WERI-Rb-1 (cell line): Measurements from ENCODE around the gene PTPRN2.
"Not testable (repeated sequence)": the region's sequence is repeated elsewhere in the genome, so short reads cannot be mapped to it uniquely, and the experiment has no call there.

Experiments used
- DNase-seq: peaks from one replicate; pipeline ENCODE4 v3.0.0-alpha.2; 2020
- H3K27ac ChIP-seq: fragments of 250-450 bp; sonication (Bioruptor Pico); 2 replicates; pipeline ENCODE4 v1.5.1; 2020; ENCODE audit warnings: mild to moderate bottlenecking, moderate library complexity
- H3K27me3 ChIP-seq: fragments of 250-450 bp; sonication (Bioruptor Pico); 2 replicates; pipeline ENCODE4 v1.5.1; 2021; ENCODE audit warnings: mild to moderate bottlenecking, low read depth, moderate library complexity; ENCODE audit not compliant: insufficient read depth, severe bottlenecking
- H3K36me3 ChIP-seq: fragments of 250-450 bp; sonication (Bioruptor Pico); 2 replicates; pipeline ENCODE4 v1.5.1; 2020; ENCODE audit warnings: mild to moderate bottlenecking, moderate library complexity
- H3K4me3 ChIP-seq: 2 replicates; pipeline ENCODE4 v1.5.1; 2011; ENCODE audit warnings: low read depth, mild to moderate bottlenecking, control low read depth, low read length
- H3K9me3 ChIP-seq: fragments of 250-450 bp; sonication (Bioruptor Pico); 2 replicates; pipeline ENCODE4 v1.5.1; 2021; ENCODE audit warnings: mild to moderate bottlenecking, moderate library complexity; ENCODE audit not compliant: severe bottlenecking
- TF ChIP-seq, protein P1 (sequence below): IDR thresholded peaks from 2 replicates; pipeline ENCODE4 v1.5.1; 2011; ENCODE audit warnings: low read depth, mild to moderate bottlenecking, control low read depth, inconsistent platforms, low read length

PTPRN2 gene

DNA sequence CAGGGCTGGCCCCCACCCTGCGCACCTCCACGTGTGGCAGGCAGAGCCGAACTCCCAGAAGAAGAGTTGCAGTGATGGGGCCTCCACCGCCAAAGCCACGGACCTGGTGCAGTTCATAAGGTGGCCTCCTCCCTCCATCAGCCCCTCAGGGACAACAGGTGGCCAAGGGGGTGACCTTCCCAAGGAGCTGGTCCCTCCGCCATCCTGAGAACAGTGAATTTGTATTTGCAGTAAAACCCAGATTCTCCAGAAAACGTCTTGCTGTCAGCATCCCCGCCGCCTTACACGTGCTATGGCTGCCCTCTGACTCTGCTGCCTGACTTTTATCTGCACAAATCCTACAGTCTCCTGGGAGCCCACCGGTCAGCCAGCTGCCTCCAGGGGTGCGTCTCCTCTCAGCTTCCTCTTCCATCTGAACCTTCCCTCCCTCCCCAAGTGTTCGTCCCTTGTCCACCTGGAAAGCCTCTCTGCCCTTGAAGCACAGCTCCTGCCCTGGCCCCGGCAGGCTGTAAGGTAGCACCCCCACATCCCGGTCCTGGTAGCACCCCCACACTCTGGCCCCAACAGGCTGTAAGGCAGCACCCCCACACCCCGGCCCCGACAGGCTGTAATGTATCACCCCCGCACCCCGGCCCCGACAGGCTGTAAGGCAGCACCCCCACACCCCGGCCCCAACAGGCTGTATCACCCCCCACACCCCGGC lies 311.8 kb downstream of the PTPRN2 start:
- H3K9me3 ChIP-seq = no peaks in the 10 kb centered on the region
- no peak for DNase-seq
- no peak overlapping the region for H3K4me3 ChIP-seq
- no peak overlapping the region for H3K27ac ChIP-seq
- TF ChIP-seq, protein P1, sequence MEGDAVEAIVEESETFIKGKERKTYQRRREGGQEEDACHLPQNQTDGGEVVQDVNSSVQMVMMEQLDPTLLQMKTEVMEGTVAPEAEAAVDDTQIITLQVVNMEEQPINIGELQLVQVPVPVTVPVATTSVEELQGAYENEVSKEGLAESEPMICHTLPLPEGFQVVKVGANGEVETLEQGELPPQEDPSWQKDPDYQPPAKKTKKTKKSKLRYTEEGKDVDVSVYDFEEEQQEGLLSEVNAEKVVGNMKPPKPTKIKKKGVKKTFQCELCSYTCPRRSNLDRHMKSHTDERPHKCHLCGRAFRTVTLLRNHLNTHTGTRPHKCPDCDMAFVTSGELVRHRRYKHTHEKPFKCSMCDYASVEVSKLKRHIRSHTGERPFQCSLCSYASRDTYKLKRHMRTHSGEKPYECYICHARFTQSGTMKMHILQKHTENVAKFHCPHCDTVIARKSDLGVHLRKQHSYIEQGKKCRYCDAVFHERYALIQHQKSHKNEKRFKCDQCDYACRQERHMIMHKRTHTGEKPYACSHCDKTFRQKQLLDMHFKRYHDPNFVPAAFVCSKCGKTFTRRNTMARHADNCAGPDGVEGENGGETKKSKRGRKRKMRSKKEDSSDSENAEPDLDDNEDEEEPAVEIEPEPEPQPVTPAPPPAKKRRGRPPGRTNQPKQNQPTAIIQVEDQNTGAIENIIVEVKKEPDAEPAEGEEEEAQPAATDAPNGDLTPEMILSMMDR = no peak
- H3K36me3 ChIP-seq = no peaks in the 10 kb centered on the region
- no peaks in the 10 kb centered on the region for H3K27me3 ChIP-seq

DNA sequence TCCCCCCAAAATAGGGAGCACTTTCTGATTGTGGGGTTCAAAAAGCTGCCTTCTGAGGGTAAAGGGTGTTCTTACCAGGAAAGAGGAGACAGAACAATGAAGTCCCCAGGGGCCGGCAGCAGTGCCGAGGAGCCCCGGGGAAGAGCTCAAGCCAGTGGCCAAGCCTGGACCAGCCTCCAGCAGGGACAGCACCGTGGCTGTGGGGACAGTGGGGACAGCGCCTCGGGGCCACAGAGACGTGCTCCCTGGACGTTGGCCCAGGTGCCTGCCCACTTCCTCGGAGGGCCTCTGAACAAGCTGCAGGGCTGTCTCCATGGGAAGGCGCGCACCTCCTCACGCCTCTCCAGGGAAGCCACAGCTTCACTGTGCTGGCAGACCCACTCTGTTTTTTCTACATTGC lies 312.6 kb downstream of the PTPRN2 start:
- Histone ChIP-seq H3K27me3 (no peaks in the 10 kb centered on the region), H3K9me3 (no peaks in the 10 kb centered on the region), H3K4me3 (peak overlapping the region; percentile 46), H3K27ac (peak overlapping the region; percentile 62), H3K36me3 (no peaks in the 10 kb centered on the region)
- DNase-seq = no peak
- TF ChIP-seq, protein P1 = no peak

DNA sequence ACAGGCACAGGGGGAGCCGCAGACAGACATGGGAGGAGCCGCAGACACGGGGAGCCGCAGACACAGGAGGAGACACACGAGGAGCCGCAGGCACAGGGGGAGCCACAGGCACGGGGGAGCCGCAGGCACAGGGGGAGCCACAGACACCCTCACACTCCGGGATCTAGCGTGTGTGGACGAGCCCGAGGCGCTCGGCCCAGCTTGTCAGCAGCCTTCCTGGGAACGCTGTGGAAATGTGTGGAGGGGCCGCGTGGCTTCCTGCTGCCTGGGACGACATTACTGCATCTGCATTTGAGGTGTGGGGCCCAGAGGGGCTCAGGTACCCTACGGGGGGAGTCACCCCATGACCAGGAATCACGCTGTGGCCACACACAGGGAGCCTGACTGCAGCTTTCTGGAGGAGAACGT lies 313.2 kb downstream of the PTPRN2 start:
- Histone ChIP-seq H3K9me3 (no peaks in the 10 kb centered on the region), H3K4me3 (peak overlapping the region; percentile 46), H3K36me3 (no peaks in the 10 kb centered on the region), H3K27ac (peak overlapping the region; percentile 62), H3K27me3 (no peaks in the 10 kb centered on the region)
- no peak for DNase-seq
- TF ChIP-seq, protein P1 = no peak

DNA sequence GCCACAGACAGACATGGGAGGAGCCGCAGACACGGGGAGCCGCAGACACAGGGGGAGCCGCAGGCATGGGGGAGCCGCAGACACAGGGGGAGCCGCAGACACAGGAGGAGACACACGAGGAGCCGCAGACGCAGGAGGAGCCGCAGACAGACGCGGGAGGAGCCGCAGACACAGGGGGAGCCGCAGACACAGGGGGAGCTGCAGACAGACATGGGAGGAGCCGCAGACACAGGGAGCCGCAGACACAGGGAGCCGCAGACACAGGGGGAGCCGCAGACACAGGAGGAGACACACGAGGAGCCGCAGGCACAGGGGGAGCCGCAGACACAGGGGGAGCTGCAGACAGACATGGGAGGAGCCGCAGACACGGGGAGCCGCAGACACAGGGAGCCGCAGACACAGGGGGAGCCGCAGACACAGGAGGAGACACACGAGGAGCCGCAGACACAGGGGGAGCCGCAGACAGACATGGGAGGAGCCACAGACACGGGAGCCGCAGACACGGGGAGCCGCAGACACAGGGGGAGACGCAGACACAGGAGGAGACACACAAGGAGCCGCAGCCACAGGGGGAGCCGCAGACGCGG lies 313.8 kb downstream of the PTPRN2 start:
- DNase-seq = peak; percentile 65
- H3K36me3 ChIP-seq, H3K9me3 ChIP-seq, H3K27ac ChIP-seq, H3K27me3 ChIP-seq: not testable (repeated sequence)
- H3K4me3 ChIP-seq = peak overlapping the region; percentile 46

GRCh38 chr7:158273138-158273651 lies 314.4 kb downstream of the PTPRN2 start:
- Histone ChIP-seq H3K9me3 (no peaks in the 10 kb centered on the region), H3K36me3 (no peaks in the 10 kb centered on the region), H3K27me3 (no peaks in the 10 kb centered on the region), H3K4me3 (no peak overlapping the region), H3K27ac (no peak overlapping the region)
- no peak for DNase-seq
- TF ChIP-seq, protein P1 = no peak

GRCh38 chr7:158272509-158273137 lies 315.0 kb downstream of the PTPRN2 start:
- TF ChIP-seq, protein P1 = no peak
- no peaks in the 10 kb centered on the region for H3K36me3 ChIP-seq
- no peaks in the 10 kb centered on the region for H3K27me3 ChIP-seq
- H3K27ac ChIP-seq = no peak overlapping the region
- no peak for DNase-seq
- H3K4me3 ChIP-seq = no peak overlapping the region
- H3K9me3 ChIP-seq = no peaks in the 10 kb centered on the region
